ENCODE data around the gene SCARB2. TPM values are rescaled to one million over a fixed set of nuclear protein-coding genes. Genes with fewer than 3 reads are reported as not detected.
A peak's percentile ranks its signal among the peaks of the same experiment; 100 is the strongest.

The SCARB2 gene
- total and polyA plus RNA-seq, 2 of the 4 experiments (the other 2 are of a cell fraction): 69.2 to 102 TPM

DNA sequence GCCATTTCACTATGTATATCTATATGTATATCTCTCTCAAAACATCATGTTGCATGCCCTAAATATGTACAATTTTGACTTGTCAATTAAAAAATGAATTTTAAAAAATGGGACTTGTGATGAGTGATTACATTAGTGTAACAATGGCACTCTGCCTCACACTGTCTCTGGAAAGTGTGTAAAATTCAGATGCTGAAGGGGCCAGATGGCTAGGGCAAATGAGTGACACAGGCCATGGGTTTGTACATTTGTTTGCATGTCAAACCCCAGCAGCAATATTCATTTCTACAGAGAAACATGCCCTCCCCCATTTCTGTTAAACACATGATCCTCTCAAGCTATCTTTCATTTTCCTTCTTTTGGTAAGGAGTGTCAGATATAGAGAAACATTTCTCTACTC is 8.1 kb downstream of the SCARB2 start:
- TF ChIP-seq RAD21 (IDR thresholded peaks at IDR 0.05; ENCODE audit: low read length) (no peak), NFE2L2 (IDR thresholded peaks at IDR 0.05; ENCODE audit: low read depth, low read length) (no peak), RCOR1 (IDR thresholded peaks at IDR 0.05; ENCODE audit: insufficient replicate concordance, low read length) (no peak), CEBPB (IDR thresholded peaks at IDR 0.05; ENCODE audit: low read depth, low read length) (no peak), CHD1 (IDR thresholded peaks at IDR 0.05; ENCODE audit: low read depth, low read length) (no peak), FOS (IDR thresholded peaks at IDR 0.05; ENCODE audit: low read depth, low read length) (no peak), MXI1 (IDR thresholded peaks at IDR 0.05; ENCODE audit: borderline replicate concordance, low read depth, low read length) (no peak), POLR2A (IDR thresholded peaks at IDR 0.05; ENCODE audit: low read depth, low read length) (no peak), MAFK (IDR thresholded peaks at IDR 0.05; ENCODE audit: low read depth, low read length) (no peak), BHLHE40 (IDR thresholded peaks at IDR 0.05; ENCODE audit: low read depth, low read length) (no peak), SMC3 (IDR thresholded peaks at IDR 0.05; ENCODE audit: low read depth, low read length) (no peak)
- TF ChIP-seq, protein P1, sequence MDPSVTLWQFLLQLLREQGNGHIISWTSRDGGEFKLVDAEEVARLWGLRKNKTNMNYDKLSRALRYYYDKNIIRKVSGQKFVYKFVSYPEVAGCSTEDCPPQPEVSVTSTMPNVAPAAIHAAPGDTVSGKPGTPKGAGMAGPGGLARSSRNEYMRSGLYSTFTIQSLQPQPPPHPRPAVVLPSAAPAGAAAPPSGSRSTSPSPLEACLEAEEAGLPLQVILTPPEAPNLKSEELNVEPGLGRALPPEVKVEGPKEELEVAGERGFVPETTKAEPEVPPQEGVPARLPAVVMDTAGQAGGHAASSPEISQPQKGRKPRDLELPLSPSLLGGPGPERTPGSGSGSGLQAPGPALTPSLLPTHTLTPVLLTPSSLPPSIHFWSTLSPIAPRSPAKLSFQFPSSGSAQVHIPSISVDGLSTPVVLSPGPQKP (IDR thresholded peaks at IDR 0.05; ENCODE audit: borderline replicate concordance, low read depth, low read length): no peak
- TF ChIP-seq, protein P2, sequence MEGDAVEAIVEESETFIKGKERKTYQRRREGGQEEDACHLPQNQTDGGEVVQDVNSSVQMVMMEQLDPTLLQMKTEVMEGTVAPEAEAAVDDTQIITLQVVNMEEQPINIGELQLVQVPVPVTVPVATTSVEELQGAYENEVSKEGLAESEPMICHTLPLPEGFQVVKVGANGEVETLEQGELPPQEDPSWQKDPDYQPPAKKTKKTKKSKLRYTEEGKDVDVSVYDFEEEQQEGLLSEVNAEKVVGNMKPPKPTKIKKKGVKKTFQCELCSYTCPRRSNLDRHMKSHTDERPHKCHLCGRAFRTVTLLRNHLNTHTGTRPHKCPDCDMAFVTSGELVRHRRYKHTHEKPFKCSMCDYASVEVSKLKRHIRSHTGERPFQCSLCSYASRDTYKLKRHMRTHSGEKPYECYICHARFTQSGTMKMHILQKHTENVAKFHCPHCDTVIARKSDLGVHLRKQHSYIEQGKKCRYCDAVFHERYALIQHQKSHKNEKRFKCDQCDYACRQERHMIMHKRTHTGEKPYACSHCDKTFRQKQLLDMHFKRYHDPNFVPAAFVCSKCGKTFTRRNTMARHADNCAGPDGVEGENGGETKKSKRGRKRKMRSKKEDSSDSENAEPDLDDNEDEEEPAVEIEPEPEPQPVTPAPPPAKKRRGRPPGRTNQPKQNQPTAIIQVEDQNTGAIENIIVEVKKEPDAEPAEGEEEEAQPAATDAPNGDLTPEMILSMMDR (conservative IDR thresholded peaks at IDR 0.05; ENCODE audit: low read depth, low read length): no peak
- Histone ChIP-seq H2BK5ac (ENCODE audit: low read depth, low read length, poor library complexity, severe bottlenecking) (no peak overlapping the region), H3K4me2 (ENCODE audit: low read depth, low read length) (peak overlapping the region; percentile 50; the same call in 1 of the 2 replicates), H2BK120ac (ENCODE audit: low read depth, low read length) (no peak overlapping the region), H3K4me3 (ENCODE audit: insufficient read depth, low read depth, low read length) (no peak overlapping the region), H3K23ac (ENCODE audit: low read depth, low read length) (no peak overlapping the region), H3K27ac (ENCODE audit: insufficient read depth, low read length) (no peak overlapping the region), H3K14ac (replicated peaks; ENCODE audit: low read depth, low read length) (no peak overlapping the region; the same call in 1 of the 2 replicates), H2AFZ (replicated peaks; ENCODE audit: low read length, poor library complexity) (no peak overlapping the region), H3K4me1 (ENCODE audit: control insufficient read depth, insufficient read depth, low read length) (peaks cover 21% of the 10 kb centered on the region), H3K56ac (ENCODE audit: extremely low read depth, insufficient read depth, low read length) (no peak overlapping the region), H3K36me3 (ENCODE audit: control insufficient read depth, insufficient read depth, low read length) (peaks cover 1% of the 10 kb centered on the region; the same call in 1 of the 2 replicates), H4K91ac (ENCODE audit: insufficient read depth, low read depth, low read length) (no peak overlapping the region), H3K9me3 (ENCODE audit: control insufficient read depth, insufficient read depth, low read length) (no peaks in the 10 kb centered on the region), H2BK20ac (ENCODE audit: low read depth, low read length) (no peak overlapping the region), H4K8ac (ENCODE audit: low read depth in 2 of 2, low read length in 2 of 2) (no peak overlapping the region), H4K5ac (ENCODE audit: low read depth, low read length) (no peak overlapping the region), H4K20me1 (ENCODE audit: insufficient read depth, low read length) (peaks cover 21% of the 10 kb centered on the region; the same call in 1 of the 2 replicates), H3K9me1 (ENCODE audit: insufficient read depth, low read length) (peaks cover 17% of the 10 kb centered on the region), H3K18ac (ENCODE audit: low read depth, low read length) (no peak overlapping the region), H2AK5ac (ENCODE audit: low read depth, low read length) (no peak overlapping the region), H2AK9ac (replicated peaks; ENCODE audit: low read depth, low read length, poor library complexity) (no peak overlapping the region), H3K27me3 (ENCODE audit: control insufficient read depth, insufficient read depth, low read length) (no peaks in the 10 kb centered on the region), H3K9ac (ENCODE audit: low read depth, low read length) (0 out of 2 replicates have a peak overlapping the region, but pooled peaks have one; percentile 14), H3K4ac (ENCODE audit: low read depth, low read length) (peak overlapping the region; percentile 19; the same call in 1 of the 2 replicates), H3K79me1 (ENCODE audit: low read depth in 1 of 2, low read length in 2 of 2) (peaks cover 14 to 63% of the 10 kb centered on the region in 2 experiments), H2BK15ac (ENCODE audit: low read depth, low read length) (no peak overlapping the region)
- BruUV-seq (replicated peaks): no TSS peak
- intact Hi-C loops (cut with micrococcal nuclease) (no loop called here), in situ Hi-C loops (cut with MboI; ENCODE audit: low sequenced_read_pairs) (loop anchor here (5.0 kb wide), 1 partner anchor 962 kb away; no protein-coding TSS in a partner anchor), dilution Hi-C loops (cut with HindIII; ENCODE audit: low sequenced_read_pairs, unreplicated experiment) (no loop called here)
- ChIA-PET POLR2A (ENCODE audit: unreplicated experiment) (no interaction called here), CTCF (interaction anchor here (1.0 kb wide), 1 partner anchor 26 kb away, joined by 5 read pairs; no protein-coding TSS in a partner anchor)
- ATAC-seq (ENCODE audit: low read depth): no peak
- DNase-seq: no peak
